ENCODE data around the gene SLCO3A1.

DNA sequence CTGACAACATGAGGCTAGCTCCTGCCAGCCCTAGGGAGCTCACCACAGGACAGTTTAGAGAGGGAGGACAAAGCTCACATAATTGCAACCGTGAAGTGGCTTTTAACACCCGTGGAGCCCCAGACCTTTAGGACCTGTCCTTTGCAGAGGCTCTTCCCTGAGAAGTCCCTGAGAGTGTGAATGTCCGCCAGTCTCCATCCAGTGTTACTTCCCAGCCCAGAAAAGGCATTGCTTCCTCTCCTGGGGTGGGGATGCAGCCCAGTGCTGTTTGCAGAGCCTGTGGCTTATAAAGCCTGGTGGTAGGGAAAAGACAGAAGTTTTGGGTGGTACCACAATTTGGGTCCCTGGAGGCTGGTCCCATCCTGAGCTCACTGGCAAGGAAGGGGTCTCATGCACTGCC is 182.0 kb downstream of the SLCO3A1 start:
- TF ChIP-seq CTCF (conservative IDR thresholded peaks at IDR 0.05; ENCODE audit: low read length): no peak
- TF ChIP-seq EZH2phosphoT487 (IDR thresholded peaks at IDR 0.05; ENCODE audit: borderline replicate concordance, low read depth, low read length): no peak
